HepG2 (cell line): ENCODE measurements around the gene NRN1L. TPM values are rescaled to one million over a fixed set of nuclear protein-coding genes. Genes with fewer than 3 reads are reported as not detected.
A peak's percentile ranks its signal among the peaks of the same experiment; 100 is the strongest.

Experiments used
- ARNT2 ChIP-seq: sonication (generic); formaldehyde crosslinking; IDR thresholded peaks from 2 replicates; pipeline ENCODE4 v1.8.0; 2022; ENCODE audit warnings: mild to moderate bottlenecking, low read depth, missing genetic modification reagents, moderate library complexity
- CENPX ChIP-seq: sonication (generic); formaldehyde crosslinking; IDR thresholded peaks from 2 replicates; pipeline ENCODE4 v1.9.0; 2021; ENCODE audit warnings: mild to moderate bottlenecking, missing genetic modification reagents, moderate library complexity
- DDIT3 ChIP-seq: sonication (generic); formaldehyde crosslinking; IDR thresholded peaks from 2 replicates; pipeline ENCODE4 v1.4.0; 2020; ENCODE audit warnings: mild to moderate bottlenecking, missing genetic modification reagents
- E2F2 ChIP-seq: sonication (generic); formaldehyde crosslinking; IDR thresholded peaks from 2 replicates; pipeline ENCODE4 v1.4.0; 2020; ENCODE audit warnings: missing genetic modification reagents, borderline replicate concordance
- ELF3 ChIP-seq: IDR thresholded peaks from 2 replicates; pipeline ENCODE4 v1.6.1; 2016; ENCODE audit warnings: missing genetic modification reagents, missing compliant biosample characterization
- ETV5 ChIP-seq: IDR thresholded peaks from 2 replicates; pipeline ENCODE4 v1.6.1; 2018; ENCODE audit warnings: missing biosample characterization, missing genetic modification reagents, inconsistent platforms, borderline replicate concordance
- GTF3A ChIP-seq: sonication (generic); formaldehyde crosslinking; conservative IDR thresholded peaks from 2 replicates; pipeline ENCODE4 v1.4.0; 2020; ENCODE audit warnings: mild to moderate bottlenecking, missing genetic modification reagents
- KDM2A ChIP-seq: sonication (generic); formaldehyde crosslinking; IDR thresholded peaks from 2 replicates; pipeline ENCODE4 v1.4.0; 2020; ENCODE audit warnings: low read depth, missing genetic modification reagents, borderline replicate concordance
- MED1 ChIP-seq: sonication (generic); formaldehyde crosslinking; IDR thresholded peaks from 2 replicates; pipeline ENCODE4 v1.4.0; 2020; ENCODE audit warnings: missing genetic modification reagents
- MYPOP ChIP-seq: sonication (generic); formaldehyde crosslinking; IDR thresholded peaks from 2 replicates; pipeline ENCODE4 v1.8.1; 2023; ENCODE audit warnings: mild to moderate bottlenecking, moderate library complexity, missing genetic modification reagents
- NPAS2 ChIP-seq: sonication (generic); formaldehyde crosslinking; IDR thresholded peaks from 2 replicates; pipeline ENCODE4 v1.8.0; 2022; ENCODE audit warnings: mild to moderate bottlenecking, missing genetic modification reagents, borderline replicate concordance
- REPIN1 ChIP-seq: sonication (generic); formaldehyde crosslinking; IDR thresholded peaks from 2 replicates; pipeline ENCODE4 v1.8.0; 2022; ENCODE audit warnings: missing genetic modification reagents, low read depth, mild to moderate bottlenecking, borderline replicate concordance
- RFX3 ChIP-seq: IDR thresholded peaks from 2 replicates; pipeline ENCODE4 v1.6.1; 2016; ENCODE audit warnings: missing biosample characterization, missing genetic modification reagents
- SOX13 ChIP-seq, 3 experiments: fragments of 450-650 bp in 1 of 3; sonication (generic) in 1 of 3; formaldehyde crosslinking in 1 of 3; IDR thresholded peaks in 2 of 3; conservative IDR thresholded peaks in 1 of 3; 2 replicates each; pipeline versions ENCODE4 v1.5.0 to v1.6.1; 2016 to 2020; ENCODE audit warnings: antibody characterized with exemption in 1 of 3, mild to moderate bottlenecking in 1 of 3, missing compliant biosample characterization in 1 of 3, missing genetic modification reagents in 1 of 3, moderate library complexity in 1 of 3
- TBL1XR1 ChIP-seq: fragments of 150-350 bp; IDR thresholded peaks from 2 replicates; pipeline ENCODE4 v1.6.1; 2014; ENCODE audit warnings: borderline replicate concordance, low read length; ENCODE audit not compliant: partially characterized antibody
- TRAFD1 ChIP-seq: sonication (generic); formaldehyde crosslinking; IDR thresholded peaks from 2 replicates; pipeline ENCODE4 v1.5.1; 2020; ENCODE audit warnings: missing genetic modification reagents, mild to moderate bottlenecking, borderline replicate concordance
- ZBTB42 ChIP-seq: sonication (generic); formaldehyde crosslinking; IDR thresholded peaks from 2 replicates; pipeline ENCODE4 v1.5.0; 2020; ENCODE audit warnings: mild to moderate bottlenecking, missing genetic modification reagents
- ZKSCAN1 ChIP-seq: fragments of 150-350 bp; IDR thresholded peaks from 2 replicates; pipeline ENCODE4 v1.6.1; 2014; ENCODE audit warnings: low read length
- ZMYM4 ChIP-seq: sonication (generic); formaldehyde crosslinking; IDR thresholded peaks from 2 replicates; pipeline ENCODE4 v1.8.1; 2023; ENCODE audit warnings: mild to moderate bottlenecking, missing genetic modification reagents
- ZNF207 ChIP-seq: fragments of 450-650 bp; IDR thresholded peaks from 2 replicates; pipeline ENCODE4 v1.6.1; 2016; ENCODE audit warnings: antibody characterized with exemption, borderline replicate concordance
- ZNF251 ChIP-seq: sonication (generic); formaldehyde crosslinking; IDR thresholded peaks from 2 replicates; pipeline ENCODE4 v1.9.0; 2021; ENCODE audit warnings: mild to moderate bottlenecking, missing genetic modification reagents
- ZNF282 ChIP-seq: fragments of 450-650 bp; IDR thresholded peaks from 2 replicates; pipeline ENCODE4 v1.6.1; 2018; ENCODE audit not compliant: partially characterized antibody
- ZNF496 ChIP-seq: sonication (generic); formaldehyde crosslinking; IDR thresholded peaks from 2 replicates; pipeline ENCODE4 v1.8.1; 2023; ENCODE audit warnings: mild to moderate bottlenecking, moderate library complexity, missing genetic modification reagents; ENCODE audit not compliant: insufficient replicate concordance
- ZNF564 ChIP-seq: sonication (generic); formaldehyde crosslinking; IDR thresholded peaks from 2 replicates; pipeline ENCODE4 v1.8.1; 2023; ENCODE audit warnings: mild to moderate bottlenecking, missing genetic modification reagents
- ZNF713 ChIP-seq: sonication (generic); formaldehyde crosslinking; IDR thresholded peaks from 2 replicates; pipeline ENCODE4 v1.4.0; 2020; ENCODE audit warnings: mild to moderate bottlenecking, missing genetic modification reagents
- polyA plus RNA-seq, 8 experiments: library from polyadenylated mRNA; depleted of rRNA in 3 of 8; stranded (reverse) in 7 of 8; unstranded in 1 of 8; fragments of >200 nt; fragmentation: Illumina TruSeq in 4 of 8; extraction: Trizol in 4 of 8; gene quantifications; 2 replicates each; pipeline versions ENCODE4 v1.2.1 to v1.2.3, GENCODE V29; 2011 to 2016; ENCODE audit warnings: low read depth in 4 of 8, missing spikeins in 1 of 8, mixed read lengths in 1 of 8; ENCODE audit not compliant: insufficient read depth in 1 of 8
- total RNA-seq, 5 experiments: library from RNA; depleted of rRNA; stranded (reverse); fragments of >200 nt; fragmentation: Illumina TruSeq; extraction: Trizol; gene quantifications; 2 replicates each; pipeline ENCODE4 v1.2.3, GENCODE V29; 2016; ENCODE audit warnings: low read depth in 1 of 5

NRN1L gene
- total and polyA plus RNA-seq, 2 of the 13 experiments (the other 11 are each of a cell fraction or from before 2014, with no cell fraction given): 0.53 to 1.2 TPM

- no peak for TF ChIP-seq ZNF496 (CRISPR knock-in tag)
- no peak for TF ChIP-seq SOX13 (IDR thresholded peaks at IDR 0.05)
- 0 out of 4 replicates have a peak, but pooled peaks of 1 of the 2 experiments have one; percentile 74 for TF ChIP-seq SOX13 (CRISPR knock-in tag; conservative IDR thresholded peaks at IDR 0.05 in 1 of 2, IDR thresholded peaks at IDR 0.05 in 1 of 2)
- TF ChIP-seq GTF3A (CRISPR knock-in tag): no peak; the same call in 1 of the 2 replicates
- no peak for TF ChIP-seq TRAFD1 (CRISPR knock-in tag)
- 0 out of 2 replicates have a peak, but pooled peaks have one; percentile 11 for TF ChIP-seq KDM2A (CRISPR knock-in tag)
- TF ChIP-seq RFX3 (CRISPR knock-in tag): no peak
- TF ChIP-seq ZNF207: no peak
- TF ChIP-seq REPIN1: no peak
- TF ChIP-seq MYPOP (CRISPR knock-in tag): peak; percentile 65; the same call in 1 of the 2 replicates
- TF ChIP-seq E2F2 (CRISPR knock-in tag): 0 out of 2 replicates have a peak, but pooled peaks have one; percentile 68
- peak; percentile 49; the same call in 1 of the 2 replicates for TF ChIP-seq ZMYM4 (CRISPR knock-in tag)
- TF ChIP-seq ZBTB42 (CRISPR knock-in tag): peak; percentile 40; the same call in 1 of the 2 replicates
- TF ChIP-seq CENPX: no peak
- peak; percentile 23; the same call in 1 of the 2 replicates for TF ChIP-seq MED1 (CRISPR knock-in tag)
- TF ChIP-seq ZNF713 (CRISPR knock-in tag): no peak
- TF ChIP-seq ZNF564 (CRISPR knock-in tag): peak; percentile 71; the same call in 1 of the 2 replicates
- 0 out of 2 replicates have a peak, but pooled peaks have one; percentile 20 for TF ChIP-seq ETV5 (CRISPR knock-in tag)
- peak; percentile 9; the same call in 1 of the 2 replicates for TF ChIP-seq ELF3 (CRISPR knock-in tag)
- TF ChIP-seq ZNF282: no peak
- TF ChIP-seq TBL1XR1: no peak
- TF ChIP-seq ARNT2 (CRISPR knock-in tag): peak; percentile 86; the same call in 1 of the 2 replicates
- TF ChIP-seq ZNF251: no peak
- TF ChIP-seq DDIT3 (CRISPR knock-in tag): no peak
- TF ChIP-seq ZKSCAN1: no peak
- no peak for TF ChIP-seq NPAS2 (CRISPR knock-in tag)
These were observed 8.4 kb downstream of the NRN1L start, which contains the start of gene PSKH1 (continued) for GRCh38 chr16:67892899-67893742.
